Endometrial microvascular endothelial cells (primary cell): ENCODE measurements around the gene OSBPL9. TPM values are rescaled to one million over a fixed set of nuclear protein-coding genes. Genes with fewer than 3 reads are reported as not detected.

Experiments used
- in situ Hi-C: cut with HindIII; loops from 2 replicates; pipeline ENCODE4 v1.10.0; 2017; ENCODE audit warnings: low sequenced_read_pairs, low pct_unique_long_range_greater_than_20kb; ENCODE audit errors: inconsistent ontology term
- total RNA-seq: library from RNA; depleted of rRNA; stranded (reverse); fragments of >200 nt; gene quantifications from one replicate; pipeline ENCODE4 v1.2.3, GENCODE V29; 2015; ENCODE audit errors: inconsistent ontology term

OSBPL9 gene
- total RNA-seq, 1 donor from 2014 or later: 62.5 TPM

- in situ Hi-C loops: no loop called here
These were observed 133.8 kb downstream of the OSBPL9 start for GRCh38 chr1:51750729-51751128.

- in situ Hi-C loops: no loop called here
These were observed 135.4 kb downstream of the OSBPL9 start for GRCh38 chr1:51752073-51752948.

- in situ Hi-C loops: no loop called here
These were observed 137.1 kb downstream of the OSBPL9 start for GRCh38 chr1:51753969-51754368.

- in situ Hi-C loops: no loop called here
These were observed 137.8 kb downstream of the OSBPL9 start for GRCh38 chr1:51754666-51755065.

- in situ Hi-C loops: no loop called here
These were observed 138.5 kb downstream of the OSBPL9 start for GRCh38 chr1:51755437-51755836.

GRCh38 chr1:51756290-51756689, 139.4 kb downstream of the OSBPL9 start:
- in situ Hi-C loops: no loop called here

GRCh38 chr1:51758310-51758709, 141.4 kb downstream of the OSBPL9 start:
- in situ Hi-C loops: no loop called here

- in situ Hi-C loops: no loop called here
These were observed 144.0 kb downstream of the OSBPL9 start for GRCh38 chr1:51760872-51761271.

- in situ Hi-C loops: no loop called here
These were observed 144.5 kb downstream of the OSBPL9 start for GRCh38 chr1:51761351-51761750.

GRCh38 chr1:51768971-51769588, 152.2 kb downstream of the OSBPL9 start:
- in situ Hi-C loops: no loop called here

- in situ Hi-C loops: no loop called here
These were observed 159.5 kb downstream of the OSBPL9 start for GRCh38 chr1:51776408-51776807.

GRCh38 chr1:51780927-51781326, 164.0 kb downstream of the OSBPL9 start:
- in situ Hi-C loops: no loop called here

GRCh38 chr1:51784997-51785421, 168.1 kb downstream of the OSBPL9 start:
- in situ Hi-C loops: no loop called here

- in situ Hi-C loops: no loop called here
These were observed 172.0 kb downstream of the OSBPL9 start for GRCh38 chr1:51788938-51789337.

- in situ Hi-C loops: no loop called here
These were observed 172.4 kb downstream of the OSBPL9 start for GRCh38 chr1:51789342-51789741.

- in situ Hi-C loops: no loop called here
These were observed 173.5 kb downstream of the OSBPL9 start for GRCh38 chr1:51790385-51790784.

GRCh38 chr1:51791888-51792287, 175.0 kb downstream of the OSBPL9 start:
- in situ Hi-C loops: no loop called here

- in situ Hi-C loops: no loop called here
These were observed 176.0 kb downstream of the OSBPL9 start for GRCh38 chr1:51792864-51793263.

- in situ Hi-C loops: no loop called here
These were observed 177.4 kb downstream of the OSBPL9 start for GRCh38 chr1:51794260-51794659.

GRCh38 chr1:51794868-51795267, 178.0 kb downstream of the OSBPL9 start:
- in situ Hi-C loops: no loop called here
